ENCODE data around the gene SORCS2. TPM values are rescaled to one million over a fixed set of nuclear protein-coding genes. Genes with fewer than 3 reads are reported as not detected.

The SORCS2 gene
- total and polyA plus RNA-seq, 2 of the 4 experiments (the other 2 are of a cell fraction) = 0.36 to 0.62 TPM

GRCh38 chr4:7466904-7467303, 274.6 kb downstream of the SORCS2 start:
- Histone ChIP-seq H3K14ac (replicated peaks; ENCODE audit: low read depth, low read length) (no peak overlapping the region), H2BK5ac (ENCODE audit: low read depth, low read length, poor library complexity, severe bottlenecking) (no peak overlapping the region), H4K5ac (ENCODE audit: low read depth, low read length) (no peak overlapping the region), H3K4ac (ENCODE audit: low read depth, low read length) (no peak overlapping the region), H2BK20ac (ENCODE audit: low read depth, low read length) (no peak overlapping the region), H3K36me3 (ENCODE audit: control insufficient read depth, insufficient read depth, low read length) (no peaks in the 10 kb centered on the region), H3K27me3 (ENCODE audit: control insufficient read depth, insufficient read depth, low read length) (peaks cover 29% of the 10 kb centered on the region), H2BK120ac (ENCODE audit: low read depth, low read length) (no peak overlapping the region), H3K4me2 (ENCODE audit: low read depth, low read length) (no peak overlapping the region), H2AK9ac (replicated peaks; ENCODE audit: low read depth, low read length, poor library complexity) (no peak overlapping the region), H3K4me1 (ENCODE audit: control insufficient read depth, insufficient read depth, low read length) (no peaks in the 10 kb centered on the region), H3K18ac (ENCODE audit: low read depth, low read length) (no peak overlapping the region), H3K56ac (ENCODE audit: extremely low read depth, insufficient read depth, low read length) (no peak overlapping the region), H2AFZ (replicated peaks; ENCODE audit: low read length, poor library complexity) (no peak overlapping the region), H3K79me1 (ENCODE audit: low read depth in 1 of 2, low read length in 2 of 2) (no peaks in the 10 kb centered on the region), H3K23ac (ENCODE audit: low read depth, low read length) (no peak overlapping the region), H2AK5ac (ENCODE audit: low read depth, low read length) (no peak overlapping the region), H3K9ac (ENCODE audit: low read depth, low read length) (no peak overlapping the region), H2BK15ac (ENCODE audit: low read depth, low read length) (no peak overlapping the region), H3K27ac (ENCODE audit: insufficient read depth, low read length) (no peak overlapping the region), H3K4me3 (ENCODE audit: insufficient read depth, low read depth, low read length) (no peak overlapping the region), H4K20me1 (ENCODE audit: insufficient read depth, low read length) (no peaks in the 10 kb centered on the region), H3K9me1 (ENCODE audit: insufficient read depth, low read length) (no peaks in the 10 kb centered on the region), H4K91ac (ENCODE audit: insufficient read depth, low read depth, low read length) (no peak overlapping the region), H3K9me3 (ENCODE audit: control insufficient read depth, insufficient read depth, low read length) (peaks cover 4% of the 10 kb centered on the region; the same call in 1 of the 2 replicates), H4K8ac (ENCODE audit: low read depth in 2 of 2, low read length in 2 of 2) (no peak overlapping the region)
- ChIA-PET CTCF (no interaction called here), POLR2A (ENCODE audit: unreplicated experiment) (no interaction called here)
- intact Hi-C loops (cut with micrococcal nuclease) (no loop called here), dilution Hi-C loops (cut with HindIII; ENCODE audit: low sequenced_read_pairs, unreplicated experiment) (no loop called here), in situ Hi-C loops (cut with MboI; ENCODE audit: low sequenced_read_pairs) (no loop called here)
- DNase-seq (no peak), ATAC-seq (ENCODE audit: low read depth) (no peak)
- no peak for TF ChIP-seq MXI1 (IDR thresholded peaks at IDR 0.05; ENCODE audit: borderline replicate concordance, low read depth, low read length)
- TF ChIP-seq CEBPB (IDR thresholded peaks at IDR 0.05; ENCODE audit: low read depth, low read length) = no peak
- no peak for TF ChIP-seq USF2 (IDR thresholded peaks at IDR 0.05; ENCODE audit: low read depth, low read length)
- no peak for TF ChIP-seq CHD1 (IDR thresholded peaks at IDR 0.05; ENCODE audit: low read depth, low read length)
- TF ChIP-seq POLR2A (IDR thresholded peaks at IDR 0.05; ENCODE audit: low read depth, low read length) = no peak
- TF ChIP-seq ELK1 (IDR thresholded peaks at IDR 0.05; ENCODE audit: borderline replicate concordance, low read depth, low read length) = no peak
- no peak for TF ChIP-seq MAFK (IDR thresholded peaks at IDR 0.05; ENCODE audit: low read depth, low read length)
- no peak for TF ChIP-seq RFX5 (IDR thresholded peaks at IDR 0.05; ENCODE audit: low read depth, low read length)
- no peak for TF ChIP-seq MAZ (IDR thresholded peaks at IDR 0.05; ENCODE audit: borderline replicate concordance, low read depth, low read length)
- no peak for TF ChIP-seq NFE2L2 (IDR thresholded peaks at IDR 0.05; ENCODE audit: low read depth, low read length)
- TF ChIP-seq SMC3 (IDR thresholded peaks at IDR 0.05; ENCODE audit: low read depth, low read length) = no peak
- no peak for TF ChIP-seq FOS (IDR thresholded peaks at IDR 0.05; ENCODE audit: low read depth, low read length)
- no peak for TF ChIP-seq CTCF (conservative IDR thresholded peaks at IDR 0.05; ENCODE audit: low read depth, low read length)
- no peak for TF ChIP-seq BHLHE40 (IDR thresholded peaks at IDR 0.05; ENCODE audit: low read depth, low read length)
- TF ChIP-seq RAD21 (IDR thresholded peaks at IDR 0.05; ENCODE audit: low read length) = no peak
- TF ChIP-seq RCOR1 (IDR thresholded peaks at IDR 0.05; ENCODE audit: insufficient replicate concordance, low read length) = no peak
- no TSS peak for BruUV-seq (replicated peaks)
- 64% methylated on average over 3 of the region's 7 CpGs; no CpG with 5 or more reads in 1 of the 2 experiments for WGBS, 2 experiments (ENCODE audit: extremely low coverage in 2 of 2, insufficient read length in 1 of 2)
